NCI-H1694 (cell line): ENCODE data around the gene PRRC2C.

Experiments
- DNase-seq: peaks from one replicate; lab custom pipeline; 2025; lab: John Stamatoyannopoulos, UW

Gene PRRC2C

GRCh38 chr1:171637928-171638576 is 152.7 kb downstream of the PRRC2C start:
- DNase-seq, result no peak

GRCh38 chr1:171640225-171640624 is 154.9 kb downstream of the PRRC2C start:
- no peak for DNase-seq

GRCh38 chr1:171641076-171641864 is 155.9 kb downstream of the PRRC2C start:
- no peak for DNase-seq

- no peak for DNase-seq
Measured at GRCh38 chr1:171642197-171642596, 156.9 kb downstream of the PRRC2C start.
